Astrocyte (in vitro differentiated cells and primary cell): Measurements from ENCODE around the gene SH2D2A.

Experiments used
- EZH2 ChIP-seq: IDR thresholded peaks from 2 replicates; pipeline ENCODE4 v1.6.1; 2012; ENCODE audit warnings: mild to moderate bottlenecking, low read length, inconsistent platforms; ENCODE audit not compliant: insufficient read depth
- TF ChIP-seq, protein P1 (sequence below): IDR thresholded peaks from 2 replicates; pipeline ENCODE4 v1.5.1; 2011; ENCODE audit warnings: low read depth, mild to moderate bottlenecking, inconsistent platforms, low read length, moderate library complexity; ENCODE audit not compliant: insufficient read depth

DNA sequence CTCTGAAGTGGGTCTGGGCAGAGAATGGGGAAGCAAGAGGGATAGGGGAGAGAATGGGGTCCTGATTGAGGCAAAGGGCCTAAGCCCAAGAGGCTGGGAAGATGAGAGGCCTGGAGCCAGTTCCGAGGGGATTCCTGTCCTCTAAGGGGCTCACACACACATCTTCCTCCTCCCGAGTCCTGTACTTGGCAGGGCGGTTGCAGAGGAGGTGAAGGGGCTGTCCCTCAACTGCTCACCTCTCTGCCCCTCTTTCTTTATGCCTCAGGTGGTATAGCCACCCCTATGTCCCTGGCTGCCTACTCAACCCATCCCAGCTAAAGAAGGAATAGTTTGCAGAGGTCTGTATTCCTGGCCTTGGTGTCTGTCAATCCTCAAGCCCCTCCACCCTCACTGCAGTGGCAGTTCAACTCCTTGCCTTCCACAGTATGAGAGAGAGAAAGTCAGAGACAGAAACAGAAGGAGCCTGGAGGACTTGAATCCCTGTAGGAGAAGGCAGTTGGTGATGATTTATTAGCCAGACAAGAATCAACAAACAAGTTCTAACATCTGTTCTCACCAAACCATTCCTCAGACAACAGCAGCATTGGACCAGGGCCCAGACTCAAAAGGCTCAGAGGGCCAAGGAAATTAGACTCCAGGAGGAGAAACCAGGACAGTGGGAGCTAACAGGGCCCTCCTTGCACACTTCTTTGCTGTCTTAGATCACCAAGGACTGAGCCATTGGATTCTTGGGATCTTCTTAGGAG lies 10.7 kb downstream of the SH2D2A start:
- TF ChIP-seq, protein P1, sequence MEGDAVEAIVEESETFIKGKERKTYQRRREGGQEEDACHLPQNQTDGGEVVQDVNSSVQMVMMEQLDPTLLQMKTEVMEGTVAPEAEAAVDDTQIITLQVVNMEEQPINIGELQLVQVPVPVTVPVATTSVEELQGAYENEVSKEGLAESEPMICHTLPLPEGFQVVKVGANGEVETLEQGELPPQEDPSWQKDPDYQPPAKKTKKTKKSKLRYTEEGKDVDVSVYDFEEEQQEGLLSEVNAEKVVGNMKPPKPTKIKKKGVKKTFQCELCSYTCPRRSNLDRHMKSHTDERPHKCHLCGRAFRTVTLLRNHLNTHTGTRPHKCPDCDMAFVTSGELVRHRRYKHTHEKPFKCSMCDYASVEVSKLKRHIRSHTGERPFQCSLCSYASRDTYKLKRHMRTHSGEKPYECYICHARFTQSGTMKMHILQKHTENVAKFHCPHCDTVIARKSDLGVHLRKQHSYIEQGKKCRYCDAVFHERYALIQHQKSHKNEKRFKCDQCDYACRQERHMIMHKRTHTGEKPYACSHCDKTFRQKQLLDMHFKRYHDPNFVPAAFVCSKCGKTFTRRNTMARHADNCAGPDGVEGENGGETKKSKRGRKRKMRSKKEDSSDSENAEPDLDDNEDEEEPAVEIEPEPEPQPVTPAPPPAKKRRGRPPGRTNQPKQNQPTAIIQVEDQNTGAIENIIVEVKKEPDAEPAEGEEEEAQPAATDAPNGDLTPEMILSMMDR = no peak
- TF ChIP-seq EZH2 = no peak
